GM21390 (cell line): ENCODE results near the gene RNF44.
A peak's percentile ranks its signal among the peaks of the same experiment; 100 is the strongest.
"Not testable (repeated sequence)": the region's sequence is repeated elsewhere in the genome, so short reads cannot be mapped to it uniquely, and the experiment has no call there.

Experiments
- ATAC-seq: cut with Tn5 transposase; IDR thresholded peaks from one replicate; pipeline ENCODE4 v1.9.1; 2021; ENCODE audit not compliant: unreplicated experiment

The RNF44 gene

DNA sequence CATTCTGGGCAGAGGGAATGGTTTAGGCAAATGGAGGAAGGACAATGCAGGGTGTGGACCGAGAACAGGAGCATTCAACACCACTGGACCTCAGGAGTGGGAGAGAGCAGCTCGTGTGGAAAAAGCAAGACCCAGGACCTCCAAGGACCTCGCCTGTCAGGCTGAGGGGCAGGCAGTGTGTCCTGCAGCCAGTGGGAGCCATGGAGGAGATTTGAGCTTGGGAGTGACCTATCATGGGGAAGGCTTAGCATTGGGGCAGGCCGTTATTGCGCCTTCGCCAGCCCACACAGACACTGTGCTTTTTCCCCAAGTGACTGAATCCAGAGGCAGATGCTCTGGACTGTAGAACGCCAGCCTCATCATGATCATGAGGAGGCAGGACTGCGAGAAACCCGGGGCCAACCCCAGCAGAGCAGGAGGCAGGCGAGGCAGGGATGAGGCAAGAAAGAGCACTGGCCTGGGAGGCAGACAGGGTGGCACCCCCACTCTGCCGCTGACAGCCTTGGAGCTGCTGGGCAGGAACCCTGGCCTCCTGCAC is 15.2 kb upstream of the RNF44 start:
- no peak for ATAC-seq

DNA sequence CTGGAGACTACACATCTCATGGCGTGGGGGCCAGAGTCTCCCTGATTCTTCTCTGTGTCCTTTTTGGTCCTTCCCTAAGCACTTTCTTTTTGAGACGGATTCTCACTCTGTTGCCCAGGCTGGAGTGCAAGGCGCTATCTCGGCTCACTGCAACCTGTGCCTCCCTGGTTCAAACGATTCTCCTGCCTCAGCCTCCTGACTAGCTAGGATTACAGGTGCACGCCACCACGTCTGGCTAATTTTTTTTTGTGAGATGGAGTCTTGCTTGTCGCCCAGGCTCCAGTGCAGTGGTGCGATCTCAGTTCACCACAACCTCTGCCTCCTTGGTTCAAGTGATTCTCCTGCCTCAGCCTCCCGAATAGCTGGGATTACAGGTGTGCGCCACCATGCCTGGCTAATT is 13.7 kb upstream of the RNF44 start:
- ATAC-seq: not testable (repeated sequence)

DNA sequence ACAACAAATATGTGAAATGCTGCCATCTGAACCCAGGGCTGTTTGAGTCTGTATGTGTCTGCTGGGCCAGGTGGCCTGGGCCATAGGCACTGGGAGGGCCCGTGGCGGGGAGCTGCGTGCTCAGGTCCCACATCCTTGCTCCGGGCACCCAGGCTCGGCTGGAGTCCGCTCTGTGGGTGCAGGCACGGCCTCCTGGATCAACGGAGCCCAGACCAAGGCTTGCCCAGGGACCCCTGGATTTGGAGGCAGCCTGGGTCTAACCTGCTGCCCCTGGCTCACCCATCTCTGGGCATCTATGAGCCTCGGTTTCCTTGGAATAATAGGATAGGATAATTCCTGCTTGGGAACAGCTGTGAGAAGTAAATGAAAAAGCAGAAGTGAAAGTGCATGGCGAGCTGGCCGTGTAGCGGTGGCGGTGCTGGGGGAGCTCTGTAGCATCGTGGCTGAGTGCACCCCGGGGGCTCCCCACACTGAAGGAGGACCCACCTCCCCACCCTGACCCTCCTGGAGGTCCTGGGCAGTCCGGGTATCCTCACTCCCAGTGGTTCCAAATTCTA is 13.2 kb upstream of the RNF44 start:
- ATAC-seq: no peak

DNA sequence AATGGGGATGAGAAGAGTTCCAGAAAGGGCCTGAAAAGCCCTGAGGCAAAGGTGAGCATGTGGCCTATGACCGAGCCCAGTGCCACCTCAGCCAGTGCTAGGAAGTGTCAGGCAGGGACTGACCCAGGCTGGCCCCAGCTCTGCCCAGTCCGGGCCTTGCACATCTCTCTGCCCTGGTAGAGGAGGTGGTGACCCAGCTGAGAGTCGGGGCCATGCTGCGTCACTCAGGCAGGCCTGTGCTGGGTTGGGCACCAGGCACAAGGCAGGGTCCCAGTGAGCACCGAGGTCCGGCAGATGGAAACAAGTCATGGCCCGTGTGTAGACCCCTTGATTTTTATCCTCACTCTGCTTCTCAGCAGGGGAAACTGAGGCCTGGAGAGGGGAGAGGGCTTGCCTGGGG is 12.7 kb upstream of the RNF44 start:
- ATAC-seq: no peak

DNA sequence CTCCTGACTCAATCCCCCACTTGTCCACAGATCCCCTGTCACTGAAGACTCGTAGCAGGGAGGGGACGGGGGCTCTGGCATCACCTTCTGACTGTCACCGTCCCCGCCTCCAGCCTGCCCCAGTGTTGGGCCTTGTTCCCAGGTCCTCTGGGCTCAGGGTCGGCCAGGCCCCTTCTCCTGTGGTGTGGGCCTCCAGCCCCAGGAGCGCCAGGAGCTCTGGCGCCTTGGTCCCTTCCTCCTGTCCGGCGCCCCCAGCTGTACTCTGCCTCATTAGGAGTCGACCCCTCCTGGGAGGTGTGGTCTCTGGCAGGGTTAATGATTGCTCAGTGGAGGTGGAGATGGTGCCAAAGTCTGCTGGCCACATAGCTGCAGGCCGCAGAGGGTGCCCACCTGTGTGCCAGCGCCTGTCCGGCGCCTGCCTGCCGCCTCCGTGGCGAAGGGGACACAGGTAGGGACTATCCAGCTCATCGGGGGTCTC is 11.8 kb upstream of the RNF44 start, which contains the start of gene CDHR2:
Gene CDHR2 (plus strand): TSS at position 376 of the 478 bp plus-strand sequence. CDS start 16,011 bp downstream, outside the sequence.
- no peak for ATAC-seq

DNA sequence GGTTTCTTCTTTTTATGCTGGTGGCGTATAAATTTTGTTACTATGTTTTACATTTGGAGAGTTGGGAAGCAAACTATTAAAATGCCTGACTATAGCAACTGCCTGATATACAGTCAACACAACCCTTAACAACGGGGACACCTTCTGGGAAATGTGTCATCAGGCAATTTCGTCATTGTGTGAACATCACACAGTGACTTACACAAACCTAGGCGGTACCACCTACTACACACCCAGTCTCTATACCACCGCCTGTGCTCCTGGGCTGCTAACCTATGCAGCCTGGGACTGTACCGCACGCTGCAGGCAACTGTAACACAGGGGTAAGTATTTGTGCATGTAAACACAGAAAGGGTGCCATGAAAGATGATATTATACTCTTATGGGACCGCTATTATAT is 10.6 kb upstream of the RNF44 start:
- ATAC-seq: no peak

DNA sequence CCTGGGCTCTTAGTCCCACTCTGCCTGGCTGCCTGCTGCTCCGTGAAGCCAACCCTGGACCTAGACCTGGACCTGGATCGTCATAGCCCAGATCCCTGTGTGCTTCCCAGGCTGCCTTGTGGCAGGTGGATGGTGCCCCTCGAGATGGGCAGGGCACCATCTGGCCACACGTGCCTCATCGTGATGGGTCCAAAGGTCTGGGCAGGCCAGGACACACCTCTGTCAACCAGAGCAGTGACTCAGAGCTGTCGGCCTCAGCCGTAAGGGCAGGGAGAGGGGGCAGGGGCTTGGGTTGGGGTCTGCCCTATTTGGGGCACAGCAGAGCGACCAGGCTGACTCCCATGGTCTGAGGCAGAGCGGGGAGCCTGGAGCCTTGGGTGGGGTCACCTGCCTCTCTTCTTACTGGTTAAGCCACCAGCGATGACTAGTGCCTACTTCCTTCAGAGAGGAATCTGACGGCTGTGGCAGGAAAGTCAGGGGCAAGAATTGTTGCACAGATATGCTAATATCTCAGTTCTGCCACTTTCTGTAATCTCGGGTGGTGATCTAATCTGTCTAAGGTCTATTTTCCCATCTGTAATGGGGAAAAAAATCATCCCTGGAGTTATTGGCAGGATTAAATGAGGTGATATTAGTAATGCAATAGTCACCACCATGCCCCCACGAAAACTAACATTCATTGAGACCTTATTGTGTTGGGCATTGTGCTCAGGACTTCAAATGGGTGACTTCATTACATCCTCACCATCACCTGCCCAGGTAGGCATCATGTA is 8.7 kb upstream of the RNF44 start:
- no peak for ATAC-seq

DNA sequence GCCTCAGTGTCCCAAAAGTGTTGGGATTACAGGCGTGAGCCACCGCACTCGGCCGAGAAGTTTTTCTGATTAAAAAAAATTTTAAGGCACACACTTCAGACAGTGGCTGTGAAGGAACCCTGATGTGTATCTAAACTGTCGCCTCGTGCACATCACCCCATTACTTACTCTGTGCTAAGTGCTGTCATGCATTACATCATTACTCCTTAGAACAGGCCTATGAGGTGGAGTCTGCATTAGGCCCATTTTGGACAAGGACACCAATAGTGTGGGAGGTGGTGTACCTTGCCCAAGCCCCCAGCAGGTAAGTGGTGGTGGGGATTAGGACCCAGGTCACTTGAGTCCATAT is 8.2 kb upstream of the RNF44 start:
- ATAC-seq: no peak

DNA sequence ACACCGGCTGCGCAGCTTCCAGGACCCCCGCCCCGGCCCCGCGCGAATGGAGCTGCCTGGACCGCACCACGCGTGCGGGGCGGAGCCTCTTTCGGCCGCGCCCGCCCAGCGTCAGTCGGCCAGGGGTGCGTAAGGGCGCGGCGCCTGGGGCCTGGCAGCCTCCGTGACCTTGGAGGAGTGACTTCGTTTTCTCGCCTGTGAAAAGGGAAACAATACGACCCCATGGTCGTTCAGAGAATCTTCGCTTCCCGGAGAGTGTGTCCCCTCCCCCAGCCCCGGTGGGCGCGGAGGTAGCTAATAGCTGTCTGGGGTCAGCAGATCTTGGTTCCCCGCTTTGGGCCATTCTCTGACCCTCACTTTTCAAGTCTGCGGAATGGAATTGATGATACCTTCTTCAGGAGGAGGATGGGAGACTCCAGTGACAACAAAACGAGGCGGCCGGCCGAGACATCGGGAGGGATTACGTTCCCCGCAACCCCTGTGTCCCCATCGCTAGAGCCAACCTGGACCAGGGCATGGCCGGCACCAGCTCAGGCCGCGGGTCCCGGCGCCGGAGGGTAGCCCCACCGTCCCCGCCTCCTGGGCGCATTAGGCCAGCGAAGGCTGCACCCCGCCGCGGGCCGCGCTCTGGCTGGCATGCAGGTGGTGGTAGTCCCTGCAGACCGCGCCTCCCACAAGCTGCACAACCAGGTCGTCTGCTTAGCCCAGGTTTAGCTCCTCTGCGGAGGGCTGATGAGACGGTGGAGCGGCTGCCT is 6.4 kb upstream of the RNF44 start:
- ATAC-seq: peak; percentile 71

DNA sequence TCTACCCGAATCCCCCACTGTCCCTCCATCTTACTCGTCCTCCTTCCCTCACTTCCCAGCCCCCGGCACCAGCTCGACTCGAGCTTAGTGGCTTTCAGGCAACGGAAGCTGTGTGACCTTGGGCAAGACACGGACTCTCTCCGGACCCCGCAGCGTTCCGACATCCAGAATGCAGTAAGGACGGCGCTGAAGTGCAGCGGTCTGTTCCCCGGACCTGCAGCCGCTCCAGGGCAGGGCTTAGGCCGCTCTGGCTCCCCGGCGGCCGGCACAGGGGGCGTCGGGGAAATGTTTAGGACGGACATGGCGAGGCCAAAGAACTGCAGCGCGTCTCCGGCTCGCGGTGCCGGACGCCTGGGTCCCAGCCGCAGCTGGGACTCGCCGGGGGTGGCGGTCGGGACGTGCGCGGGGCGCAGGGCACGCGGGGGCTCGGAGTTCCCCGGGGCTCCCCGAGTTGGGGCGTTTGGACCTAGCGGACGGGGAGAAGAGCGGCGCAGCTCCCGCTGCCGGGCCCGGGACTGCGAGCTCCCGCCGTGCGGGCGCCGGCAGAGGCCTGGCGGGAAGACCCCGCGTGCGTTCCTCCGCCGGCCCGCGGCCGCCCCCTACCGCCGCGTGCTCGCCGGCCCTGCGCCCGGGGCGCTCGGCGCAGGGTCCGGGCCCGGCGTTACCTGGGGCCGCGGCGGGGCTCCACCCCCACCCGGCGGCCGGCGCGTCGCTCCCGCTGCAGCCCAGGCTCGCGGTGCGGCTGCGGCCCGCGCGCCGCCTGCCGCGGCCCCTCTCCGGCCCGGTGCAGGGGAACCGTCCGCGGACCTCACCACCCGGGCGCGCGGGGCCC is 5.6 kb upstream of the RNF44 start:
- ATAC-seq: peak; percentile 55

DNA sequence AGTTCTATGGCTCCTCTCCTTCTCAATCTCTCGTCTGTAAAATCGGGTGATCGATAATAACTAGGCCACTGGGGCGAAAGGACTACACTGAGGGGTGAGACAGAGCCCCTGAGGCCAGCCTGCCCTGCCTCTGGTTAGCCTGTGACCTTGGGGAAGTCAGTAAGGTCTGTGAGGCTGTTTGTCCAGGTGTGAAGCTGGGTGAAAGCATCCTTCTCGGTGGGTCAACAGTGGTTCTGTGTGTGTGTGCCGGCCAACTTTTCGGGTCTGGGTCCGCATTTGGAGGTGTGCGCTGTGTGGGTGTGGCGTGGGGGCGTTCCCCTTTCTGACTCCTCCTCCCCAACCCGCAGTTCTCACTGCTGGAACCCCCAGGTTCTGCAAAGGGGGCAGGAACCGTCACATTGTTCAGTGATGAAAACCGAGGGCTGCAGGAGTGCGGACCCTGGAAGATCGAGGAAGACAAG is 5.0 kb upstream of the RNF44 start:
- no peak for ATAC-seq

DNA sequence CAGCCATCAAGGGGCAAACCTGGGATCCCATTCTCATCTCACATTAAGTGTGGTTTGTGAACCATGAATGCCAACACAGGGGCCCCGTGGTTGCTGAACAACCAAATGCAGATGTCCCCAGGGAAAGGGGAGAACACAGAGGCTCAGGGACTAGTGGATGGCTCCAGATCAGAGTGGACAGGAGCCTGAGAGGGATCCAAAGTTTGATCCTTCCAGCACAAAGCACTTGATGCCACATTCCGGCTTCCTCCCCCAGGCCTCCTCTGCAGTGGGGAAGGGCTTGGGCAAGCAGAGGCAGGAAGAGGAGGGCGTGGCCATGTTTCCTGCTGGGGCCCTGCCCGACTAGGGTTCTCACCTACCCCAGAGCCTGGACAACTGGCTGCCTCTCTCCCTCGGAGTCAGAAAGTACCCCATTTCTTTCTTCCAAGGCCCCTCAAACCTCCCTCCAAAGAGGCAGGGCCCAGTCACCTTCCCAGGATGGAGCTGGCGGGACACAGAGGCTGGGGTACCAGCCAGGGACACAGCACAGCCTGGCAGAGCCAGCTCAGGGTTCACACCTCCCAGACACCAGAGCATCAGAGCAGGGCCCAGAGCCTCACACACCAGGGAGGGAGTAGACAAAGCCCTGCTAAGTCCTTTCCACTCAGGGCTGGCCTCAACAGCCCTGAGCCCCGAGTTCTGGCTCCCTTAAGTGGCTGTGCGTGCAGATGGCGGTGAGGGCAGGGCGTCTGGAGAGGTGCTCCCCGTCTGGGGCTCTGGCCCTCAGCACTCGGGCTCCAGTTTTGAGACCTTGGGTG is 4.3 kb upstream of the RNF44 start:
- ATAC-seq: no peak

DNA sequence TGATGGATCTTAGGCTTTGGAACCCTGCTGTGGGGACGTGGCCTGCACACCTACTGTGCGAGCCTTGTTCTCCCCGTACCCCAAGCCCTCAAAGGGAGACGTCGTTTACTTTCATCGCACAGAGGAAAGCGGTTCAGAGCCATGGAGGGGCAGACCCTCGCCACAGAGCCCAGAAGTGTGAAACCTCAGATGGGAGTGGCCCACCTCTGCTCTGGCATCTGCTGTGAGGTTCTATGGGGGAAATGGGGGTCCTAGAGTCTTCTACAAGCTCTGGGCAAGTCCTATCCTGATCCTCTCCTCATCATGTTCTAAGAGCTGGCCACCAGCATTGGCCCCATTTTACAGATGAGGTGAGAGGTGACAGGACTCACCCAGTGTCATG is 3.7 kb upstream of the RNF44 start:
- no peak for ATAC-seq

DNA sequence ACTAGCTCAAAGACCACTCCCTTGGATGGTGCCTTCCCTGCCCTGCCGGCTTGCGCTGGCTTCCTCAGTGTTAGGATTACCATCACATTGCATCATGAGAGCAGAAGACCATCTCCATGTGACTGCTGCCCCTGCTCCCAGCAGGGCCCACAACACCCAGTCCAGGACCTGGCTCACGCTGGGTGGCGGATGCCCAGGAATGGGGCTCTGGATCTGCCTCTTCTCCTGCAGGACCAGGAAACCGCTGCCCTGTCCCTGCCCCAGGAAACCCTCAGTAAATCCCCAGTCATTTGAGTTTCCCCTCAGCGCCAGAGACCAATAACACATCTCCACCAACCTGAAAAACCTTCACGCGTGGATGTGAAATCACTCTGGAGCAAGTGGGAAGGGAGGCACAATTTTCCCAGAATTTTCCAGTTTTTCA is 3.3 kb upstream of the RNF44 start:
- no peak for ATAC-seq

DNA sequence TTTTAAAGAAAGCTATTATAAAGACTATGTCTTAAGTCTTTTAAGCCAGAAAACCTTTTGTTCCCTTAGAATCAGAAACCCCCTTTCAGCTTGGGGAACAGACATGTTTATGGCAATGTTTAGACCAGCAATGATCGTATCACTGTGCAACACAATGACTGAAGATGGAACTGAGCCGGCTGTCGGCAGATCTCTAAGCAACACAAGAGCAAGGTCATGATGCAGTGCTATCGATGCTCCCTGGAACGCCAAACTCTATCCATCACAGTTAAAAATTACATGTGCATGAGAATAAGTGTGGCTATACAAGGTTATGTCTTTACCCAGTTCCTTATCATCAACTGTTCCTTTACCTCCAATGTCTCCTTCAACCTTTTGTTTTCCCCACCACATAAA is 1.8 kb upstream of the RNF44 start:
- ATAC-seq: no peak

DNA sequence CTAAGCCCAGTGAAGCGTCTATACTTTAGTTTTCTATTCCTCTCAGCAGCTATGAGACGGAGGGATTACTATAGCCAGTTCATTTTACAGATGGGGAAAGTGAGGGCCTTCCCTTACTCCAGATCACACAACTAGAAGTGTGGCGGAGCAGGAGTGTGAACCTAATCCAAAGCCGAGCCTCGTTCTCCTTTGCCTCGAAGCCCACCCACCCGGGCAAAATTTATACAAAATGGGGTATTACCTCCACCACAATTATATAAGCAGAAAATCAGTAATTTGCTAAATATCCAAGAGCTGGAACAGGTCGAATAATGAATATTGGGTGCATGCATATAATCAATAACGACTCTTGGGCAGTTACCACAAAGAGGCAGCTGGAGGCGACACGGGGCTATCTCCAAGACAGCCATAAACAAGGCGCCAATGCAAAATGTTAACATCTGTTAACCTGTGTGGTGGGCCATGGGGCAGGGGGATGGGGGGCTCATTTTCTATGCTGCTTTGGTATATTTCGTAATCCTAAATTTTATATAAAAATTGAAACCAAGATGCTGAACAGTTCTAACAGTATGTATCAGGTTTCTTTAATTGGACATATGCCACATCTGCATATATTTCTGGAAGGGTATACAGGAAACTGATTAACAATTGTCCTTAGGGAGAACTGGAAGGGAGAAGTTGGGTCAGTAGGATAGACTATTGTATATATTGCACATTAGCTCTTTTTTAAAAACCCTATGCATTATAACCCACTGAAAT is 1.2 kb upstream of the RNF44 start:
- ATAC-seq: no peak

DNA sequence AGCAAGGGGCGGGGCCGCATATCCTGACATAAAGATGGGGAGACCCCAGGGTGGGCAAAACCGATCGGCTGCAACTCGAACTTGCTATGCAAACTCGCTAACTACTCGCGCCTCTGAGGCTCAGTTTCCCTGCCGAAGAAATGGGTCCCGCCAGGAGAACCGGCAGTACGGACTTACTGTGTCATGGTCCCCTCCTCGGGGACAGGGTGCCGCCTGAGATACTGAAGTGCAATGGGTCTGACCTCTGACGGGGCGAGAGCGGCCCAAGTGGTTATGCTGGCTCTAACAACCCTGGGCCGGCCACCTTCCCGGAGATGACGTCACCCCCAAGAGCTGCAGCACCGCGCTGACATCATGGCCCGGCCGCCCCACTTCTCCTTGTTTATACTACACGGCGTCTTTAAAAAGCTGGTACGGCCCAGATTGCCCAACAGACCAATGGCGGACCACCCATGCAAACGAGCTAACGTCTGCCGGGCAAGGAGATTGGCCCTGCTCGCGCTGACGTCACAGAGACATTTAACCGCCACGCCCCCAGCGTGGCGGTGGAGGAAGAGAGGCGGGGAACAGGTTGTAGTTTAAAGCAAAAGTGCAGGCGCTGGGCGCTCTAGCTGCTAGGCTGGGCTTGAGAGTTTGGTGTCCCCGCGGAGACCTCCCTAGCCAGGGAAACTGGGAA is 490 bp upstream of the RNF44 start:
- ATAC-seq: peak; percentile 61

DNA sequence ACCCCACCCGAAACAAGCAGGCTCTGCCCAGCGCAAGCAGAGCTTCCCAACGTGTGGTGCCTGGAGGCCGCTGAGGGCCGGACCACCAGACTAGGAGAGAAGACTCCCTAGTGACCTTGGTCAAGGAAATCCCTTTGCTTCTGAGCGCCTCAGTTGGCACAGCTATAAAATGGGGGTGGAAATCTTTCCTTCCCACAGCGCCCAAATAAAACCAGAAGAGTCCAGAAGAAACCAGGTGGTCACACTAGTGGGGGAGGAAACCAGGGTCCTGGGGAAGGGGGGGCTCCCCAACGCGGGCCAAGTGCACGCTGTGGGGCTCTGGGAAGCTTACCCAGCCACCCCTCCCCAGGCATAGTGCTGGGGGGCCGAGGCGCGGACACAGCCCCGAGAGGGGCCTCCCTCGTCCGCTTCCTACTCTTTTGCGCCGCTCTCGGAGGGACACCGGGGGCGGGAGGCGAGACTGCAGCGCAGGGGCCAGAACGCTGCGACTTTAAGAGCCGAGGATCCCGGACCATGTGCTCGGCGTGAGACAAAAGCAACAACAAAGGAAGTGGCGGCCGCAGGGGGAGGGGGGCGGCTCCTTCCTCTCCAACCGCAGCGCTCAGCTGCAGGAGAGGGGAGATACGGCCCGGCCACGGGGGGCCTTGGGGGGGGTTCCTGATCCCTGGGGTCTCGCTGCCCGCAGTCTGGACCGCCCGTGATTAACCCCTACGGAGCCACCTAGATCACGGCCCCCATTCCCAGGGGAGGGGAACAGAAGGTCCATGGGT is 885 bp downstream of the RNF44 start:
- no peak for ATAC-seq
